GM23248 (cell line): ENCODE data around the gene HOXB9.

ENCODE experiments used
- EZH2 ChIP-seq: fragments of 200-600 bp; sonication (generic); IDR thresholded peaks from 2 replicates; pipeline ENCODE4 v1.6.1; 2018; ENCODE audit warnings: antibody characterized with exemption, mild to moderate bottlenecking; ENCODE audit not compliant: insufficient read depth, poor library complexity, severe bottlenecking
- EZH2phosphoT487 ChIP-seq: fragments of 200-600 bp; sonication (generic); IDR thresholded peaks from 2 replicates; pipeline ENCODE4 v1.6.1; 2018; ENCODE audit warnings: antibody characterized with exemption, moderate library complexity, mild to moderate bottlenecking, low read depth; ENCODE audit not compliant: insufficient read depth

GRCh38 chr17:48630925-48631692, 5.0 kb upstream of the HOXB9 start:
- TF ChIP-seq EZH2phosphoT487 (no peak), EZH2 (no peak)
